Adrenal gland (tissue), 12 donors: ENCODE measurements around the gene MLKL. TPM values are rescaled to one million over a fixed set of nuclear protein-coding genes. Genes with fewer than 3 reads are reported as not detected.

Source experiments
- DNase-seq, 7 donors: peaks; one replicate each; pipeline ENCODE4 v3.0.0-alpha.2; 2019 to 2020
- H3K27ac ChIP-seq, 5 donors: fragments of 200-600 bp; sonication (generic) in 4 of 5; 1 replicate in 3 of 5; 2 replicates in 2 of 5; pipeline versions ENCODE4 v1.5.1 to v1.8.0; 2016 to 2020; ENCODE audit warnings: mild to moderate bottlenecking in 1 of 5
- H3K27me3 ChIP-seq: fragments of 200-600 bp; 2 replicates; pipeline ENCODE4 v1.8.0; 2021
- H3K36me3 ChIP-seq, 2 donors: fragments of 200-600 bp; replicated peaks in 1 of 2; 1 replicate in 1 of 2; 2 replicates in 1 of 2; pipeline versions ENCODE4 v1.5.1 to v1.8.0; 2018 to 2022
- H3K4me1 ChIP-seq, 2 donors: fragments of 200-600 bp; replicated peaks in 1 of 2; 1 replicate in 1 of 2; 2 replicates in 1 of 2; pipeline versions ENCODE4 v1.5.1 to v1.8.0; 2018 to 2021
- H3K4me3 ChIP-seq, 4 donors: fragments of 200-600 bp; sonication (generic) in 3 of 4; one replicate each; pipeline ENCODE4 v1.5.1; 2016 to 2018
- H3K9me3 ChIP-seq, 3 donors: fragments of 200-600 bp; sonication (generic) in 1 of 3; replicated peaks in 1 of 3; 1 replicate in 2 of 3; 2 replicates in 1 of 3; pipeline versions ENCODE4 v1.5.1 to v1.8.0; 2016 to 2021
- CTCF ChIP-seq, 6 experiments: fragments of 450-650 bp in 4 of 6; fragments of 200-600 bp in 2 of 6; sonication (generic) in 1 of 6; IDR thresholded peaks; 1 replicate in 5 of 6; 2 replicates in 1 of 6; pipeline versions ENCODE4 v1.5.1 to v1.8.0; 2016 to 2021; ENCODE audit warnings: antibody characterized with exemption in 6 of 6, mild to moderate bottlenecking in 2 of 6, moderate library complexity in 1 of 6
- POLR2A ChIP-seq, 2 donors: fragments of 450-650 bp; IDR thresholded peaks; one replicate each; pipeline ENCODE4 v1.6.1; 2017; ENCODE audit warnings: antibody characterized with exemption in 2 of 2, mild to moderate bottlenecking in 2 of 2, moderate library complexity in 1 of 2
- WGBS, 4 donors: extraction: QIAGEN DNeasy Blood & Tissue Kit in 2 of 4; methylation state at CpG; one replicate each; pipeline versions ENCODE4 v1.1.5 to v1.1.7; 2013 to 2017; 5-methylcytosine and 5-hydroxymethylcytosine counted together
- intact Hi-C, 2 donors: fragments of 100-400 bp; cut with DNase I; formaldehyde crosslinking; loops; one replicate each; pipeline versions ENCODE4 v1.14.1 to v1.15.0; 2022 to 2023
- polyA plus RNA-seq, 3 donors: library from polyadenylated mRNA; stranded (reverse); fragments of 200-250 nt in 2 of 3; fragments of 350-450 nt in 1 of 3; fragmentation: Illumina TruSeq in 1 of 3; extraction: RNeasy Lipid Tissue Mini Kit (QIAGEN cat#74804) in 1 of 3; gene quantifications; one replicate each; pipeline ENCODE4 v1.2.3, GENCODE V29; 2013 to 2014
- total RNA-seq, 9 donors: library from RNA; depleted of rRNA in 4 of 9; stranded (reverse); fragments of >200 nt in 4 of 9; fragments of 120-200 nt in 1 of 9; fragmentation: NEBNext Ultra II Directional in 1 of 9; extraction: Animal tissue kit (Norgen Biotek cat#: 25700) in 1 of 9; gene quantifications; one replicate each; pipeline versions ENCODE4 v1.1.0 to v1.2.4, GENCODE V29; 2013 to 2023
- donor health status: healthy with polysubstance abuse.
- donor health status: Bipolar disorder and iron deficiency.
- donor health status: DM: yes; HTN: yes; CAD: no.
- donor health status: DM: no; HTN: no; CAD: no.
- donor health status: DM: no; HTN: no; CAD: no.
- donor health status: DM: yes; HTN: yes; CAD: no.

Gene MLKL
- total and polyA plus RNA-seq, 12 donors = 3.1 to 26.1 (median 11.0) TPM

GRCh38 chr16:74649839-74650504, 50.7 kb downstream of the MLKL start:
- Histone ChIP-seq H3K4me3 (no peak overlapping the region), H3K4me1 (no peaks in the 10 kb centered on the region), H3K27ac (no peak overlapping the region), H3K9me3 (no peaks in the 10 kb centered on the region), H3K36me3 (peaks cover 0 to 24% of the 10 kb centered on the region in 2 donors), H3K27me3 (no peaks in the 10 kb centered on the region)
- 77 to 81% (median 79%) methylated on average over 1 of the region's 1 CpG for WGBS, 4 donors
- DNase-seq = peak in 1 of 7 donors; percentile 4
- TF ChIP-seq POLR2A (IDR thresholded peaks at IDR 0.05) (no peak), CTCF (IDR thresholded peaks at IDR 0.05) (no peak)
- intact Hi-C loops = no loop called here

- Histone ChIP-seq H3K4me3 (no peak overlapping the region), H3K27ac (no peak overlapping the region), H3K4me1 (peaks cover 0 to 12% of the 10 kb centered on the region in 2 donors), H3K27me3 (no peaks in the 10 kb centered on the region), H3K36me3 (peaks cover 0 to 36% of the 10 kb centered on the region in 2 donors), H3K9me3 (no peaks in the 10 kb centered on the region)
- no peak for TF ChIP-seq CTCF (IDR thresholded peaks at IDR 0.05)
- TF ChIP-seq POLR2A (IDR thresholded peaks at IDR 0.05) = no peak
- peak in 1 of 7 donors; percentile 3 for DNase-seq
- WGBS, 4 donors = 96 to 97% (median 97%) methylated on average over 8 of the region's 8 CpGs
- intact Hi-C loops = no loop called here
These were observed 58.7 kb downstream of the MLKL start for GRCh38 chr16:74641969-74642368.

- Histone ChIP-seq H3K4me1 (peaks cover 0 to 12% of the 10 kb centered on the region in 2 donors), H3K36me3 (peaks cover 0 to 34% of the 10 kb centered on the region in 2 donors), H3K4me3 (no peak overlapping the region), H3K27me3 (no peaks in the 10 kb centered on the region), H3K9me3 (no peaks in the 10 kb centered on the region), H3K27ac (peak overlapping the region in 1 of 5 donors; percentile 13)
- intact Hi-C loops = no loop called here
- TF ChIP-seq POLR2A (IDR thresholded peaks at IDR 0.05) = no peak
- TF ChIP-seq CTCF (IDR thresholded peaks at IDR 0.05) = no peak
- peak in 1 of 7 donors; percentile 24 for DNase-seq
- WGBS, 4 donors = 53 to 64% (median 58%) methylated on average over 7 of the region's 7 CpGs
These were observed 62.8 kb downstream of the MLKL start for GRCh38 chr16:74637742-74638453.

GRCh38 chr16:74635303-74635702, 65.4 kb downstream of the MLKL start:
- Histone ChIP-seq H3K36me3 (peaks cover 0 to 48% of the 10 kb centered on the region in 2 donors), H3K4me3 (no peak overlapping the region), H3K27me3 (no peaks in the 10 kb centered on the region), H3K9me3 (no peaks in the 10 kb centered on the region), H3K27ac (no peak overlapping the region), H3K4me1 (peaks cover 0 to 12% of the 10 kb centered on the region in 2 donors)
- intact Hi-C loops = no loop called here
- TF ChIP-seq CTCF (IDR thresholded peaks at IDR 0.05) (no peak), POLR2A (IDR thresholded peaks at IDR 0.05) (no peak)
- 74 to 86% (median 84%) methylated on average over 5 of the region's 5 CpGs for WGBS, 4 donors
- DNase-seq = no peak
